DOHH2 (cell line): Measurements from ENCODE around the gene RHBDD3.

ENCODE experiments used
- H3F3A ChIP-seq: fragments of 200-600 bp; sonication (generic), shearing (Covaris generic); 2 replicates; pipeline ENCODE4 v1.6.0; 2016; ENCODE audit warnings: antibody characterized with exemption, mild to moderate bottlenecking; ENCODE audit not compliant: control insufficient read depth, insufficient read depth
- H3K27ac ChIP-seq: fragments of 200-600 bp; sonication (generic); 2 replicates; pipeline ENCODE4 v1.5.1; 2014; ENCODE audit warnings: low read depth, mild to moderate bottlenecking, low read length, moderate library complexity
- H3K27me3 ChIP-seq: fragments of 200-600 bp; sonication (generic); 2 replicates; pipeline ENCODE4 v1.6.1; 2014; ENCODE audit warnings: mild to moderate bottlenecking, low read length, mixed read lengths; ENCODE audit not compliant: control insufficient read depth
- H3K36me3 ChIP-seq: fragments of 200-600 bp; sonication (generic); 2 replicates; pipeline ENCODE4 v1.6.1; 2014; ENCODE audit warnings: mild to moderate bottlenecking, low read length, moderate library complexity, mixed read lengths; ENCODE audit not compliant: control insufficient read depth
- H3K4me1 ChIP-seq: fragments of 200-600 bp; sonication (generic); 2 replicates; pipeline ENCODE4 v1.6.1; 2014; ENCODE audit warnings: mild to moderate bottlenecking, low read length, mixed read lengths; ENCODE audit not compliant: control insufficient read depth
- H3K4me2 ChIP-seq: fragments of 200-600 bp; sonication (generic); 2 replicates; pipeline ENCODE4 v1.6.0; 2014; ENCODE audit warnings: mild to moderate bottlenecking, low read length, moderate library complexity
- H3K4me3 ChIP-seq: fragments of 200-600 bp; sonication (generic); 2 replicates; pipeline ENCODE4 v1.5.1; 2014; ENCODE audit warnings: mild to moderate bottlenecking, low read length, mixed read lengths
- H3K79me2 ChIP-seq: fragments of 200-600 bp; sonication (generic); 2 replicates; pipeline ENCODE4 v1.6.1; 2014; ENCODE audit warnings: mild to moderate bottlenecking, low read length, mixed read lengths; ENCODE audit not compliant: control insufficient read depth
- H3K9me2 ChIP-seq: fragments of 200-600 bp; sonication (generic); replicated peaks from 2 replicates; pipeline ENCODE4 v1.6.1; 2014; ENCODE audit warnings: mild to moderate bottlenecking, low read length, mixed read lengths; ENCODE audit not compliant: control insufficient read depth
- H3K9me3 ChIP-seq: fragments of 200-600 bp; sonication (generic); 2 replicates; pipeline ENCODE4 v1.6.1; 2014; ENCODE audit warnings: antibody characterized with exemption, low read length, mixed read lengths; ENCODE audit not compliant: control insufficient read depth, insufficient read depth
- H4K20me1 ChIP-seq: fragments of 200-600 bp; sonication (generic); 2 replicates; pipeline ENCODE4 v1.6.0; 2014; ENCODE audit warnings: low read depth, mild to moderate bottlenecking, antibody characterized with exemption, low read length, moderate library complexity; ENCODE audit not compliant: control insufficient read depth, insufficient read depth
- CTCF ChIP-seq: fragments of 200-600 bp; sonication (generic); IDR thresholded peaks from one replicate; pipeline ENCODE4 v1.5.1; 2014; ENCODE audit warnings: antibody characterized with exemption, mild to moderate bottlenecking, low read depth, low read length; ENCODE audit not compliant: poor library complexity, severe bottlenecking
- EZH2phosphoT487 ChIP-seq: fragments of 200-600 bp; sonication (generic); IDR thresholded peaks from 2 replicates; pipeline ENCODE4 v1.6.1; 2017; ENCODE audit warnings: borderline replicate concordance, mild to moderate bottlenecking, antibody characterized with exemption, low read length, moderate library complexity, mixed read lengths

The RHBDD3 gene

DNA sequence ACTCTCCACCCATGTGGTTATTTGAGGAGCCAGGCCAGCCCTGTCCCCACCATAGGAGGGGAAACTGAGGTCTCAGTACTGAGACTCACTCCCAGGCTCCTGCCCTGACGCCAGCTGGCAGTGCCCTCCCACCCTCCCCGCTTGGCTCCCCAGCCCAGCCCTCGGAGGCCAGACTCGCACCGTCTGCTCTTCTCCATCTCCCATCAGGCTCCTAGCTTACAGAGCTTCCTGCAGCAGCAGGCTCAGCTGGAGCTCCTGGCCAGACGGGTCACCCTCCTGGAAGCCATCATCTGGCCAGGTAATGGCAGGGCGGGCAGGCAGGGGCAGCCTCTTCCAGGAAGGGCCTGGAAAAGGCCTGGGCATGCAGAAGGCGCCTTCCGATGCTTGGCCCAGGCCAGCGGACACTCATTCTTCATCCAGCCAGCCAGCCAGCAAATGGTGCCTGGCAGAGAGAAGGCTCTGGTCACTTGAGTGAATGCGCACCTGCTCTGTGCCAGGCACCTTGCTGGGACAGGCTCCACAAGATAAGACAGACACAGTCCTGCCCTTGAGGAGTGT, 12.6 kb downstream of the RHBDD3 start:
- no peak for TF ChIP-seq CTCF
- no peak for TF ChIP-seq EZH2phosphoT487
- no peaks in the 10 kb centered on the region for H4K20me1 ChIP-seq
- H3K79me2 ChIP-seq, result no peaks in the 10 kb centered on the region

GRCh38 chr22:29254286-29254660, 13.5 kb downstream of the RHBDD3 start:
- Histone ChIP-seq H3K4me2 (no peak overlapping the region), H3K9me3 (no peaks in the 10 kb centered on the region), H3K27ac (no peak overlapping the region)

More for the DNA sequence above, 12.6 kb downstream of the RHBDD3 start:
- Histone ChIP-seq H3F3A (no peaks in the 10 kb centered on the region), H3K27ac (no peak overlapping the region), H3K4me3 (no peak overlapping the region), H3K4me1 (no peaks in the 10 kb centered on the region), H3K27me3 (no peaks in the 10 kb centered on the region), H3K36me3 (no peaks in the 10 kb centered on the region), H3K9me2 (no peaks in the 10 kb centered on the region), H3K4me2 (no peak overlapping the region), H3K9me3 (no peaks in the 10 kb centered on the region)

DNA sequence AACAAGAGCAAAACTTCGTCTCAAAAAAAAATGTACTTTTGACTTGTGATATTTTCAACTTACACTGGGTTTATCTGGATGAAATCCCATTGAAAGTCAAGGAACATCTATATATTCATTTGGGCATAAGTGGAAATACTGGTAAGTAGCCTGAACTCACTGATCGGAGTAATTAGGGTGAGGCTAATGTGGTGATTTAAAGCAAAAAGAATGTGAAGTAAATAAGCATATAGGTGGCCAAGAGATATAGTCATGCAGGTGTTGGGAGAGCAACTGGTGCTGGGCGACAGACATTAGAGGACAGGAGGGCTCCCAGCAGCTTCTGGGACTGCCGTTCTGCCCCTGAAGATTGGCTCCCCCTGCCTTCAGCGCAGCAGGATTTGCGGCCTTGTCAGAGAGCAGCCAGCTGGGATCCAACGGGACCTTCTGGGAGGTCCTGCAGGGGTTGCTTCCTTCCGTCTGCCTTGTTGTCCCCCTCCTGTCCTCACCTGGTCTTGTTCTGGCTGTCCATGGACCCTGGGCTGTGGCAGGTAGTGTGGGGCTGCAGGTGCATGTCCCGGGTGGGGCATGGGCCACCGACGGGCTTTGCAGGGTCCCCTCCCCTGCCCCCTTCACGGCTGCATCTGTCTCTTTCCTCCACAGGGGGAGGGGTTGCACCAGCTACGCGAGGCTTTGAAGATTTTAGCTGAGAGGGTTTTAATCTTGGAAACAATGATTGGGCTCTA, 14.1 kb downstream of the RHBDD3 start:
- Histone ChIP-seq H3K27ac (no peak overlapping the region), H3F3A (no peaks in the 10 kb centered on the region), H4K20me1 (no peaks in the 10 kb centered on the region), H3K36me3 (no peaks in the 10 kb centered on the region), H3K79me2 (no peaks in the 10 kb centered on the region), H3K4me3 (no peak overlapping the region), H3K9me2 (no peaks in the 10 kb centered on the region), H3K27me3 (no peaks in the 10 kb centered on the region), H3K9me3 (no peaks in the 10 kb centered on the region), H3K4me1 (no peaks in the 10 kb centered on the region), H3K4me2 (no peak overlapping the region)
- no peak for TF ChIP-seq CTCF
- no peak for TF ChIP-seq EZH2phosphoT487

More at GRCh38 chr22:29254286-29254660, 13.5 kb downstream of the RHBDD3 start:
- no peaks in the 10 kb centered on the region for H3K36me3 ChIP-seq
- H3K4me1 ChIP-seq, result no peaks in the 10 kb centered on the region
- no peak overlapping the region for H3K4me3 ChIP-seq
- no peaks in the 10 kb centered on the region for H3K9me2 ChIP-seq
- no peaks in the 10 kb centered on the region for H3F3A ChIP-seq
- H4K20me1 ChIP-seq, result no peaks in the 10 kb centered on the region
- no peaks in the 10 kb centered on the region for H3K27me3 ChIP-seq
- no peak for TF ChIP-seq CTCF
- no peak for TF ChIP-seq EZH2phosphoT487
- no peaks in the 10 kb centered on the region for H3K79me2 ChIP-seq
